ENCODE measurements around the gene SBK2. TPM values are rescaled to one million over a fixed set of nuclear protein-coding genes. Genes with fewer than 3 reads are reported as not detected.

Gene SBK2
- total and polyA plus RNA-seq, 2 experiments from 2014 or later, result 1.1 to 2.0 TPM

DNA sequence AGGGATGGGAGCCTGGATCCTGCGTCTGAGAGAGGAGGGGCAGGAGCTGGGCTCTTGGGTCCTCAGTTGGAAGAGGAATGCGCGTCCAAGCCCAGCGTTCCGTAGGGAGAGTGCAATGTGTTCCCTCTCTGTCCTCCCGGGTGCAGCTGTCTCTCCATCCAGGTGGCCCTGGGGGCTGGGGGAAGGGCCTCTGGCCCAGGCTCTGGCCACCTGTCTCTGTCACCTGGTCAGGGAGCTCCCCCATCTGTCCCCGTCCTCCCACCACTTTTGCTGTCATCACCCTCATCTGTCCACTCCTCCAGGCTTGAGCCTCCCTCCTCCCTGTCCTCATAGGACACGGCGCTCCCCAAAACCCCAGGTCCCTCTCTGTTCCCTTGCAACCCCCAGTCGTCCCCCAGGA is 3.7 kb upstream of the SBK2 start:
- H2AFZ ChIP-seq, result no peak overlapping the region
- H3K79me2 ChIP-seq (replicated peaks; ENCODE audit: insufficient read depth), result no peaks in the 10 kb centered on the region
- TF ChIP-seq JUNB (IDR thresholded peaks at IDR 0.05; ENCODE audit: unreplicated experiment), result no peak
- TF ChIP-seq POLR2AphosphoS5 (IDR thresholded peaks at IDR 0.05; ENCODE audit: low read depth), result no peak
- TF ChIP-seq, protein P1, sequence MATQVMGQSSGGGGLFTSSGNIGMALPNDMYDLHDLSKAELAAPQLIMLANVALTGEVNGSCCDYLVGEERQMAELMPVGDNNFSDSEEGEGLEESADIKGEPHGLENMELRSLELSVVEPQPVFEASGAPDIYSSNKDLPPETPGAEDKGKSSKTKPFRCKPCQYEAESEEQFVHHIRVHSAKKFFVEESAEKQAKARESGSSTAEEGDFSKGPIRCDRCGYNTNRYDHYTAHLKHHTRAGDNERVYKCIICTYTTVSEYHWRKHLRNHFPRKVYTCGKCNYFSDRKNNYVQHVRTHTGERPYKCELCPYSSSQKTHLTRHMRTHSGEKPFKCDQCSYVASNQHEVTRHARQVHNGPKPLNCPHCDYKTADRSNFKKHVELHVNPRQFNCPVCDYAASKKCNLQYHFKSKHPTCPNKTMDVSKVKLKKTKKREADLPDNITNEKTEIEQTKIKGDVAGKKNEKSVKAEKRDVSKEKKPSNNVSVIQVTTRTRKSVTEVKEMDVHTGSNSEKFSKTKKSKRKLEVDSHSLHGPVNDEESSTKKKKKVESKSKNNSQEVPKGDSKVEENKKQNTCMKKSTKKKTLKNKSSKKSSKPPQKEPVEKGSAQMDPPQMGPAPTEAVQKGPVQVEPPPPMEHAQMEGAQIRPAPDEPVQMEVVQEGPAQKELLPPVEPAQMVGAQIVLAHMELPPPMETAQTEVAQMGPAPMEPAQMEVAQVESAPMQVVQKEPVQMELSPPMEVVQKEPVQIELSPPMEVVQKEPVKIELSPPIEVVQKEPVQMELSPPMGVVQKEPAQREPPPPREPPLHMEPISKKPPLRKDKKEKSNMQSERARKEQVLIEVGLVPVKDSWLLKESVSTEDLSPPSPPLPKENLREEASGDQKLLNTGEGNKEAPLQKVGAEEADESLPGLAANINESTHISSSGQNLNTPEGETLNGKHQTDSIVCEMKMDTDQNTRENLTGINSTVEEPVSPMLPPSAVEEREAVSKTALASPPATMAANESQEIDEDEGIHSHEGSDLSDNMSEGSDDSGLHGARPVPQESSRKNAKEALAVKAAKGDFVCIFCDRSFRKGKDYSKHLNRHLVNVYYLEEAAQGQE (IDR thresholded peaks at IDR 0.05; ENCODE audit: unreplicated experiment), result no peak
- no peak for TF ChIP-seq STAT1 (IDR thresholded peaks at IDR 0.05; ENCODE audit: unreplicated experiment)
- TF ChIP-seq, protein P2, sequence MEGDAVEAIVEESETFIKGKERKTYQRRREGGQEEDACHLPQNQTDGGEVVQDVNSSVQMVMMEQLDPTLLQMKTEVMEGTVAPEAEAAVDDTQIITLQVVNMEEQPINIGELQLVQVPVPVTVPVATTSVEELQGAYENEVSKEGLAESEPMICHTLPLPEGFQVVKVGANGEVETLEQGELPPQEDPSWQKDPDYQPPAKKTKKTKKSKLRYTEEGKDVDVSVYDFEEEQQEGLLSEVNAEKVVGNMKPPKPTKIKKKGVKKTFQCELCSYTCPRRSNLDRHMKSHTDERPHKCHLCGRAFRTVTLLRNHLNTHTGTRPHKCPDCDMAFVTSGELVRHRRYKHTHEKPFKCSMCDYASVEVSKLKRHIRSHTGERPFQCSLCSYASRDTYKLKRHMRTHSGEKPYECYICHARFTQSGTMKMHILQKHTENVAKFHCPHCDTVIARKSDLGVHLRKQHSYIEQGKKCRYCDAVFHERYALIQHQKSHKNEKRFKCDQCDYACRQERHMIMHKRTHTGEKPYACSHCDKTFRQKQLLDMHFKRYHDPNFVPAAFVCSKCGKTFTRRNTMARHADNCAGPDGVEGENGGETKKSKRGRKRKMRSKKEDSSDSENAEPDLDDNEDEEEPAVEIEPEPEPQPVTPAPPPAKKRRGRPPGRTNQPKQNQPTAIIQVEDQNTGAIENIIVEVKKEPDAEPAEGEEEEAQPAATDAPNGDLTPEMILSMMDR (conservative IDR thresholded peaks at IDR 0.05; ENCODE audit: low read depth in 2 of 2), result no peak
- TF ChIP-seq, protein P3, sequence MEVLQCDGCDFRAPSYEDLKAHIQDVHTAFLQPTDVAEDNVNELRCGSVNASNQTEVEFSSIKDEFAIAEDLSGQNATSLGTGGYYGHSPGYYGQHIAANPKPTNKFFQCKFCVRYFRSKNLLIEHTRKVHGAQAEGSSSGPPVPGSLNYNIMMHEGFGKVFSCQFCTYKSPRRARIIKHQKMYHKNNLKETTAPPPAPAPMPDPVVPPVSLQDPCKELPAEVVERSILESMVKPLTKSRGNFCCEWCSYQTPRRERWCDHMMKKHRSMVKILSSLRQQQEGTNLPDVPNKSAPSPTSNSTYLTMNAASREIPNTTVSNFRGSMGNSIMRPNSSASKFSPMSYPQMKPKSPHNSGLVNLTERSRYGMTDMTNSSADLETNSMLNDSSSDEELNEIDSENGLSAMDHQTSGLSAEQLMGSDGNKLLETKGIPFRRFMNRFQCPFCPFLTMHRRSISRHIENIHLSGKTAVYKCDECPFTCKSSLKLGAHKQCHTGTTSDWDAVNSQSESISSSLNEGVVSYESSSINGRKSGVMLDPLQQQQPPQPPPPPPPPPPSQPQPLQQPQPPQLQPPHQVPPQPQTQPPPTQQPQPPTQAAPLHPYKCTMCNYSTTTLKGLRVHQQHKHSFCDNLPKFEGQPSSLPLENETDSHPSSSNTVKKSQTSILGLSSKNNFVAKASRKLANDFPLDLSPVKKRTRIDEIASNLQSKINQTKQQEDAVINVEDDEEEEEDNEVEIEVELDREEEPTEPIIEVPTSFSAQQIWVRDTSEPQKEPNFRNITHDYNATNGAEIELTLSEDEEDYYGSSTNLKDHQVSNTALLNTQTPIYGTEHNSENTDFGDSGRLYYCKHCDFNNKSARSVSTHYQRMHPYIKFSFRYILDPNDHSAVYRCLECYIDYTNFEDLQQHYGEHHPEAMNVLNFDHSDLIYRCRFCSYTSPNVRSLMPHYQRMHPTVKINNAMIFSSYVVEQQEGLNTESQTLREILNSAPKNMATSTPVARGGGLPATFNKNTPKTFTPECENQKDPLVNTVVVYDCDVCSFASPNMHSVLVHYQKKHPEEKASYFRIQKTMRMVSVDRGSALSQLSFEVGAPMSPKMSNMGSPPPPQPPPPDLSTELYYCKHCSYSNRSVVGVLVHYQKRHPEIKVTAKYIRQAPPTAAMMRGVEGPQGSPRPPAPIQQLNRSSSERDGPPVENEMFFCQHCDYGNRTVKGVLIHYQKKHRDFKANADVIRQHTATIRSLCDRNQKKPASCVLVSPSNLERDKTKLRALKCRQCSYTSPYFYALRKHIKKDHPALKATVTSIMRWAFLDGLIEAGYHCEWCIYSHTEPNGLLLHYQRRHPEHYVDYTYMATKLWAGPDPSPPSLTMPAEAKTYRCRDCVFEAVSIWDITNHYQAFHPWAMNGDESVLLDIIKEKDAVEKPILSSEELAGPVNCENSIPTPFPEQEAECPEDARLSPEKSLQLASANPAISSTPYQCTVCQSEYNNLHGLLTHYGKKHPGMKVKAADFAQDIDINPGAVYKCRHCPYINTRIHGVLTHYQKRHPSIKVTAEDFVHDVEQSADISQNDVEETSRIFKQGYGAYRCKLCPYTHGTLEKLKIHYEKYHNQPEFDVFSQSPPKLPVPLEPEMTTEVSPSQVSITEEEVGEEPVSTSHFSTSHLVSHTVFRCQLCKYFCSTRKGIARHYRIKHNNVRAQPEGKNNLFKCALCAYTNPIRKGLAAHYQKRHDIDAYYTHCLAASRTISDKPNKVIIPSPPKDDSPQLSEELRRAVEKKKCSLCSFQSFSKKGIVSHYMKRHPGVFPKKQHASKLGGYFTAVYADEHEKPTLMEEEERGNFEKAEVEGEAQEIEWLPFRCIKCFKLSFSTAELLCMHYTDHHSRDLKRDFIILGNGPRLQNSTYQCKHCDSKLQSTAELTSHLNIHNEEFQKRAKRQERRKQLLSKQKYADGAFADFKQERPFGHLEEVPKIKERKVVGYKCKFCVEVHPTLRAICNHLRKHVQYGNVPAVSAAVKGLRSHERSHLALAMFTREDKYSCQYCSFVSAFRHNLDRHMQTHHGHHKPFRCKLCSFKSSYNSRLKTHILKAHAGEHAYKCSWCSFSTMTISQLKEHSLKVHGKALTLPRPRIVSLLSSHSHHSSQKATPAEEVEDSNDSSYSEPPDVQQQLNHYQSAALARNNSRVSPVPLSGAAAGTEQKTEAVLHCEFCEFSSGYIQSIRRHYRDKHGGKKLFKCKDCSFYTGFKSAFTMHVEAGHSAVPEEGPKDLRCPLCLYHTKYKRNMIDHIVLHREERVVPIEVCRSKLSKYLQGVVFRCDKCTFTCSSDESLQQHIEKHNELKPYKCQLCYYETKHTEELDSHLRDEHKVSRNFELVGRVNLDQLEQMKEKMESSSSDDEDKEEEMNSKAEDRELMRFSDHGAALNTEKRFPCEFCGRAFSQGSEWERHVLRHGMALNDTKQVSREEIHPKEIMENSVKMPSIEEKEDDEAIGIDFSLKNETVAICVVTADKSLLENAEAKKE (CRISPR knock-in tag; IDR thresholded peaks at IDR 0.05), result no peak
- no peak for TF ChIP-seq NANOG (IDR thresholded peaks at IDR 0.05; ENCODE audit: borderline replicate concordance)
- no peak for TF ChIP-seq ZNF331 (CRISPR knock-in tag; IDR thresholded peaks at IDR 0.05; ENCODE audit: low read depth)
- TF ChIP-seq, protein P4, sequence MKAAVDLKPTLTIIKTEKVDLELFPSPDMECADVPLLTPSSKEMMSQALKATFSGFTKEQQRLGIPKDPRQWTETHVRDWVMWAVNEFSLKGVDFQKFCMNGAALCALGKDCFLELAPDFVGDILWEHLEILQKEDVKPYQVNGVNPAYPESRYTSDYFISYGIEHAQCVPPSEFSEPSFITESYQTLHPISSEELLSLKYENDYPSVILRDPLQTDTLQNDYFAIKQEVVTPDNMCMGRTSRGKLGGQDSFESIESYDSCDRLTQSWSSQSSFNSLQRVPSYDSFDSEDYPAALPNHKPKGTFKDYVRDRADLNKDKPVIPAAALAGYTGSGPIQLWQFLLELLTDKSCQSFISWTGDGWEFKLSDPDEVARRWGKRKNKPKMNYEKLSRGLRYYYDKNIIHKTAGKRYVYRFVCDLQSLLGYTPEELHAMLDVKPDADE (IDR thresholded peaks at IDR 0.05), result no peak
- TF ChIP-seq CREB1 (CRISPR knock-in tag; IDR thresholded peaks at IDR 0.05; ENCODE audit: low read depth), result no peak
- TF ChIP-seq EZH2phosphoT487 (IDR thresholded peaks at IDR 0.05; ENCODE audit: unreplicated experiment), result no peak
- no peaks in the 10 kb centered on the region for H3K27me3 ChIP-seq (ENCODE audit: insufficient read depth)
- H3K27ac ChIP-seq (ENCODE audit: low read depth), result no peak overlapping the region
- DNase-seq (ENCODE audit: low spot score) (no peak), ATAC-seq (no peak)
- Mint-ChIP-seq H3K27ac (no peak overlapping the region), H3K36me3 (ENCODE audit: low read depth) (no peaks in the 10 kb centered on the region; the same call in 2 of the 3 replicates), H3K9me3 (peaks cover 6% of the 10 kb centered on the region), H3K4me3 (no peak overlapping the region), H3K4me1 (peaks cover 11% of the 10 kb centered on the region), H3K27me3 (ENCODE audit: insufficient read depth, low read depth, poor library complexity) (peaks cover 14% of the 10 kb centered on the region)
- no peaks in the 10 kb centered on the region for H4K20me1 ChIP-seq (replicated peaks; ENCODE audit: insufficient read depth)
- H3K4me3 ChIP-seq, result no peak overlapping the region
- no peaks in the 10 kb centered on the region for H3K36me3 ChIP-seq (ENCODE audit: insufficient read depth)
- H3K9me2 ChIP-seq (ENCODE audit: insufficient read depth), result peaks cover 5% of the 10 kb centered on the region; the same call in 1 of the 2 replicates
- 0 out of 2 replicates have a peak, but pooled peaks cover 7% of the 10 kb centered on the region for H3F3A ChIP-seq (replicated peaks; ENCODE audit: low read depth)
- peaks cover 7% of the 10 kb centered on the region; the same call in 1 of the 2 replicates for H3K4me1 ChIP-seq (ENCODE audit: insufficient read depth)
- no peak overlapping the region for H3K4me2 ChIP-seq
